Osteoblast (primary cell): ENCODE results near the gene IFT43. TPM values are rescaled to one million over a fixed set of nuclear protein-coding genes. Genes with fewer than 3 reads are reported as not detected.

ENCODE experiments used
- DNase-seq: peaks from one replicate; pipeline ENCODE4 v3.0.0; 2011; ENCODE audit warnings: low spot score, mixed read lengths; ENCODE audit not compliant: insufficient read length; ENCODE audit errors: missing footprints
- H2AFZ ChIP-seq: 2 replicates; pipeline ENCODE4 v1.6.0; 2011; ENCODE audit warnings: mild to moderate bottlenecking, low read length
- H3K27ac ChIP-seq: 2 replicates; pipeline ENCODE4 v1.5.1; 2011; ENCODE audit warnings: mild to moderate bottlenecking, low read depth, low read length, moderate library complexity
- H3K27me3 ChIP-seq: 2 replicates; pipeline ENCODE4 v1.6.0; 2012; ENCODE audit warnings: mild to moderate bottlenecking, control low read depth, inconsistent platforms, low read length, moderate library complexity; ENCODE audit not compliant: insufficient read depth
- H3K36me3 ChIP-seq: 2 replicates; pipeline ENCODE4 v1.5.1; 2011; ENCODE audit warnings: mild to moderate bottlenecking, low read length, control low read depth, moderate library complexity; ENCODE audit not compliant: insufficient read depth
- H3K4me1 ChIP-seq: 2 replicates; pipeline ENCODE4 v1.5.1; 2011; ENCODE audit warnings: mild to moderate bottlenecking, low read length, control low read depth, moderate library complexity; ENCODE audit not compliant: insufficient read depth
- H3K4me2 ChIP-seq: 2 replicates; pipeline ENCODE4 v1.6.0; 2011; ENCODE audit warnings: mild to moderate bottlenecking, low read length; ENCODE audit not compliant: insufficient read depth
- H3K4me3 ChIP-seq: fragments of 200-600 bp; sonication (generic); 3 replicates; pipeline ENCODE4 v1.5.1; 2012; ENCODE audit warnings: mild to moderate bottlenecking, low read length, inconsistent platforms; ENCODE audit not compliant: insufficient read depth
- H3K79me2 ChIP-seq: 2 replicates; pipeline ENCODE4 v1.6.0; 2012; ENCODE audit warnings: mild to moderate bottlenecking, low read length, control low read depth, inconsistent platforms; ENCODE audit not compliant: insufficient read depth
- H3K9me3 ChIP-seq: 2 replicates; pipeline ENCODE4 v1.5.1; 2011; ENCODE audit warnings: low read depth, low read length, control low read depth
- H4K20me1 ChIP-seq: 2 replicates; pipeline ENCODE4 v1.6.0; 2012; ENCODE audit warnings: mild to moderate bottlenecking, low read length, control low read depth; ENCODE audit not compliant: insufficient read depth
- total RNA-seq: library from RNA; depleted of rRNA; stranded (reverse); fragments of >200 nt; gene quantifications from 2 replicates; pipeline ENCODE4 v1.2.3, GENCODE V29; 2012
- TF ChIP-seq, protein P1 (sequence below): IDR thresholded peaks from 2 replicates; pipeline ENCODE4 v1.5.1; 2011; ENCODE audit warnings: mild to moderate bottlenecking, low read depth, low read length, moderate library complexity; ENCODE audit errors: extremely low read depth

The IFT43 gene
- total RNA-seq, 1 donor: 32.6 TPM

DNA sequence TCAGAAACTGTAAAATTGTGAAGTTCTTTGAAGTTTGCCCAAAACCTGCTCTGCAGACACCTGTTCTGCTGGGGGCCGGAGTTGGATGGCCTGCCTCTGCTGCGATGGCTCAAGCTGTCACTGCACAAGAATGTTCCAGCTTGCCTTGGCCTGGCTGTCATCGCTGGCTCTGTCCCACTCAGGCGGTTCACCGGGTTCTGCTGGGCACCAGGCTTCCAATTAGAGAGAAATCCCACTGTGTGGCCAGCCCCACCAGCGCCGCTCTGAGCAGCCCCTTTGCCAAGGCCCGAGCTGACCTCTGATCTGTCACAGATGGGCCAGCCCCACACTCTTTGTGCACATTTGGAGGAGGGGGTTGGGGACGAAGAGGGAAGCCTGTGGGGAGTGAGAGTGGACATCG is 94.5 kb downstream of the IFT43 start:
- H2AFZ ChIP-seq: no peak overlapping the region
- H3K9me3 ChIP-seq: no peaks in the 10 kb centered on the region
- H3K27ac ChIP-seq: no peak overlapping the region
- no peaks in the 10 kb centered on the region for H4K20me1 ChIP-seq
- H3K36me3 ChIP-seq: no peaks in the 10 kb centered on the region
- DNase-seq: no peak
- H3K4me1 ChIP-seq: no peaks in the 10 kb centered on the region
- H3K4me2 ChIP-seq: no peak overlapping the region
- H3K4me3 ChIP-seq: no peak overlapping the region
- H3K27me3 ChIP-seq: no peaks in the 10 kb centered on the region
- TF ChIP-seq, protein P1, sequence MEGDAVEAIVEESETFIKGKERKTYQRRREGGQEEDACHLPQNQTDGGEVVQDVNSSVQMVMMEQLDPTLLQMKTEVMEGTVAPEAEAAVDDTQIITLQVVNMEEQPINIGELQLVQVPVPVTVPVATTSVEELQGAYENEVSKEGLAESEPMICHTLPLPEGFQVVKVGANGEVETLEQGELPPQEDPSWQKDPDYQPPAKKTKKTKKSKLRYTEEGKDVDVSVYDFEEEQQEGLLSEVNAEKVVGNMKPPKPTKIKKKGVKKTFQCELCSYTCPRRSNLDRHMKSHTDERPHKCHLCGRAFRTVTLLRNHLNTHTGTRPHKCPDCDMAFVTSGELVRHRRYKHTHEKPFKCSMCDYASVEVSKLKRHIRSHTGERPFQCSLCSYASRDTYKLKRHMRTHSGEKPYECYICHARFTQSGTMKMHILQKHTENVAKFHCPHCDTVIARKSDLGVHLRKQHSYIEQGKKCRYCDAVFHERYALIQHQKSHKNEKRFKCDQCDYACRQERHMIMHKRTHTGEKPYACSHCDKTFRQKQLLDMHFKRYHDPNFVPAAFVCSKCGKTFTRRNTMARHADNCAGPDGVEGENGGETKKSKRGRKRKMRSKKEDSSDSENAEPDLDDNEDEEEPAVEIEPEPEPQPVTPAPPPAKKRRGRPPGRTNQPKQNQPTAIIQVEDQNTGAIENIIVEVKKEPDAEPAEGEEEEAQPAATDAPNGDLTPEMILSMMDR: no peak
- H3K79me2 ChIP-seq: no peaks in the 10 kb centered on the region

DNA sequence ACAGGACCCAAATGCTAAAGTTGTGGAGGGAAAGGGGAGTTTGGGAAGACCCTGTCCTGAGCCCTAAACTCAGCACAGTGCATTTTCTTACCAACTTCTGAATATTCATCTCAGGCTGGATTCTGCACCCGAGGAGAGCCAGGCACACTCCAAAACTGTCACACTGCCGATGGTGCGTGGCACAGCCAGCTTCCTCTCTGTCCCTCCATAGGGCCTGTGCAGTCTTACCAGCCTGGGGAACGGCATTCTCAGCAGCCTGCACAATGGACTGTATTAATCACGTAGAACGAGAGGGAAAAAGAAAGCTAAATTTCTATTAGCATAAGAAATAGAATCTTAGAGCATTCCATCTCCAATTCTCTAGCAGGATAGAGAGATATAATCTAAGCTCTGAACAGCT is 94.9 kb downstream of the IFT43 start:
- H3K27me3 ChIP-seq: no peaks in the 10 kb centered on the region
- no peak overlapping the region for H3K4me3 ChIP-seq
- no peak overlapping the region for H2AFZ ChIP-seq
- no peaks in the 10 kb centered on the region for H3K4me1 ChIP-seq
- no peak for DNase-seq
- no peak overlapping the region for H3K4me2 ChIP-seq
- no peak overlapping the region for H3K27ac ChIP-seq
- no peaks in the 10 kb centered on the region for H3K9me3 ChIP-seq
- no peaks in the 10 kb centered on the region for H3K36me3 ChIP-seq
- H3K79me2 ChIP-seq: no peaks in the 10 kb centered on the region
- TF ChIP-seq, protein P1: no peak
- H4K20me1 ChIP-seq: no peaks in the 10 kb centered on the region

DNA sequence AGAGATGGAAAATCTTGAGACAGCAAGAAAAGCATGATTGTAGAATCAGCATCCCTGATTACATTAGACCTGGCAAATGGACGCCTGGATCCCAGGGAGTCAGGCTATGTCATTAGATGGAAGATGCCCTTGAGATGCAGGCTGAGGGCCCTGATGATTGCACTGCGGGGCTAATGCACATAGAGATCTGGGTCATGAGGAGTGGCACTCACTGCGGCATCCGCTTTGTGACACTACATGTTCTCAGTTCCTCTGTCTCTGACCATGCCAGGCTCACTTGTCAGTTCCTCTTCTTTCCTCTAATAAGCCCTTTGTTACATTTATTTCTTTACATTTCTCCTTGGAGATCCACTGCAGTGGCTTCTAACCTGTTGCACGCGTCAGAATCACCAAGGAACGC is 96.1 kb downstream of the IFT43 start:
- no peak overlapping the region for H3K27ac ChIP-seq
- no peaks in the 10 kb centered on the region for H3K27me3 ChIP-seq
- no peaks in the 10 kb centered on the region for H3K4me1 ChIP-seq
- no peaks in the 10 kb centered on the region for H3K9me3 ChIP-seq
- no peak overlapping the region for H3K4me3 ChIP-seq
- H4K20me1 ChIP-seq: no peaks in the 10 kb centered on the region
- H3K4me2 ChIP-seq: no peak overlapping the region
- H3K36me3 ChIP-seq: no peaks in the 10 kb centered on the region
- no peak overlapping the region for H2AFZ ChIP-seq
- TF ChIP-seq, protein P1: no peak
- no peaks in the 10 kb centered on the region for H3K79me2 ChIP-seq
- DNase-seq: no peak

DNA sequence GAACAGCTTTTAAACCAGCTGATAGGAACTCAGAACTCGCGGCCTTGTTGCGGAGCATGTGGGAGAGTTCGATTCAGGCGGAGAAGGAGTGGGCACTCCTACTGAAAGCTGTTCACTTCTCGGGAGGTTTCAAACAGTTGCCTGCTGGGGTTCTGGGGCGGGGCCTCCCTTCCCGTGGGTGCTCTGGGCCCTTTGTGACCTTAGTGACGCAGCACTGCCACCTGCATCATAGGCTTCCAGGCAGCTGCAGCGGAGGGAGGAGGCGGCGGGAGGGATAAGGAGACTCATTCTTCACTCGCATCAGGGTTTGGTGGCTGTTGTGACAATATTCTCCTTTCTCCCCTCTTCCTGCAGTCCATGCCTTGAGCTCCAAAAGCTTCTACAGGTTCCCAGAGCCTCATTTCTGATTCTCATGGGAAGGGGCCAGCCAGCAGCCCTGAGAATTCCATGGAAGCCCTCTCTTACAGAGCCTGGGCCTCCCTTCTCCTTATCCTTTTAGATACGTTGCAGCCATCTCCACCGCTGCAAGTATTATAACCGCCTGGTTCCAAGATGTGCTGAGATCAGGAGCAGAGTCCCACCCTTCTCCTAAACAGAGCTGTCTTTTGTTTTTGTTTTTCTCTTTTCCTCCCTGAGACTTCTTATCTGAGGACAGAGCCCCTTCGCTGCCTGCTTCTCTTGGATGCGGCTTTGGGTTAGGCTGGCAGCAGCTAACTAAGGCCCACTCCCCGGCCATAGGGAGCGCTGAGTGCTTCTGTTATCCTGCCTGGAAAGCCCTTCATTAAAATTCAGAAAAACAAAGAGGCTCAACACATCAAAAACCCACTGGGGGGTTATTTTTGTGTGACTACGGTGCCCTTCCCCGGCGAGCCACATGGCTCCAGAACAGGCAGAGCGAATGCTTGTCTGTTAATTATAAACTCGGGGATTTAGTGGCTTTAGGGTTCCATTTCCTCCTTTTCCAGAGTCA is 98.5 kb downstream of the IFT43 start:
- Histone ChIP-seq H3K4me2 (no peak overlapping the region), H3K4me1 (no peaks in the 10 kb centered on the region), H3K27ac (no peak overlapping the region), H3K4me3 (no peak overlapping the region), H3K27me3 (no peaks in the 10 kb centered on the region), H3K79me2 (no peaks in the 10 kb centered on the region), H4K20me1 (no peaks in the 10 kb centered on the region), H2AFZ (no peak overlapping the region), H3K36me3 (no peaks in the 10 kb centered on the region), H3K9me3 (no peaks in the 10 kb centered on the region)
- no peak for DNase-seq
- TF ChIP-seq, protein P1: no peak
